Stimulated activated naive CD4-positive, alpha-beta T cell (primary cell): ENCODE data around the gene ASH1L.
"Not testable (repeated sequence)": the region's sequence is repeated elsewhere in the genome, so short reads cannot be mapped to it uniquely, and the experiment has no call there.

Experiments used
- DNase-seq, 6 experiments: peaks; one replicate each; lab custom pipeline; 2025; lab: John Stamatoyannopoulos, UW

The ASH1L gene

GRCh38 chr1:155451199-155451598 is 111.4 kb downstream of the ASH1L start:
- DNase-seq = no peak

GRCh38 chr1:155442431-155442830 is 120.2 kb downstream of the ASH1L start:
- DNase-seq = not testable (repeated sequence)

- no peak for DNase-seq
Observed at GRCh38 chr1:155437405-155437804, 125.2 kb downstream of the ASH1L start.

GRCh38 chr1:155433831-155434389 is 128.7 kb downstream of the ASH1L start:
- DNase-seq = not testable (repeated sequence)

GRCh38 chr1:155433128-155433830 is 129.3 kb downstream of the ASH1L start:
- DNase-seq = not testable (repeated sequence)

- DNase-seq = no peak
Observed at GRCh38 chr1:155424091-155424490, 138.5 kb downstream of the ASH1L start.

- DNase-seq = no peak
Observed at GRCh38 chr1:155420788-155421187, 141.8 kb downstream of the ASH1L start.

- DNase-seq = not testable (repeated sequence)
Observed at GRCh38 chr1:155411840-155412239, 150.8 kb downstream of the ASH1L start.

- no peak for DNase-seq
Observed at GRCh38 chr1:155410931-155411330, 151.7 kb downstream of the ASH1L start.

- DNase-seq = no peak
Observed at GRCh38 chr1:155396874-155397476, 165.6 kb downstream of the ASH1L start.

- DNase-seq = no peak
Observed at GRCh38 chr1:155392898-155393411, 169.6 kb downstream of the ASH1L start.

GRCh38 chr1:155389826-155390225 is 172.8 kb downstream of the ASH1L start:
- DNase-seq = no peak

- DNase-seq = not testable (repeated sequence)
Observed at GRCh38 chr1:155385836-155386235, 176.8 kb downstream of the ASH1L start.

GRCh38 chr1:155383406-155383805 is 179.2 kb downstream of the ASH1L start:
- no peak for DNase-seq

- DNase-seq = peak in 3 of 6 experiments; percentile 1 to 27 (median 18)
Observed at GRCh38 chr1:155379631-155380090, 182.9 kb downstream of the ASH1L start.

- DNase-seq = no peak
Observed at GRCh38 chr1:155379180-155379579, 183.4 kb downstream of the ASH1L start.

- no peak for DNase-seq
Observed at GRCh38 chr1:155360051-155360450, 202.6 kb downstream of the ASH1L start.

GRCh38 chr1:155352631-155353030 is 210.0 kb downstream of the ASH1L start:
- DNase-seq = no peak

GRCh38 chr1:155342842-155343241 is 219.8 kb downstream of the ASH1L start:
- DNase-seq = no peak

- DNase-seq = no peak
Observed at GRCh38 chr1:155339515-155340097, 223.0 kb downstream of the ASH1L start.

- DNase-seq = no peak
Observed at GRCh38 chr1:155334962-155335361, 227.6 kb downstream of the ASH1L start.

- DNase-seq = no peak
Observed at GRCh38 chr1:155329980-155330598, 232.5 kb downstream of the ASH1L start.
